Measurements from ENCODE around the gene PLK4.
"Not testable (repeated sequence)": the region's sequence is repeated elsewhere in the genome, so short reads cannot be mapped to it uniquely, and the experiment has no call there.

Gene PLK4

DNA sequence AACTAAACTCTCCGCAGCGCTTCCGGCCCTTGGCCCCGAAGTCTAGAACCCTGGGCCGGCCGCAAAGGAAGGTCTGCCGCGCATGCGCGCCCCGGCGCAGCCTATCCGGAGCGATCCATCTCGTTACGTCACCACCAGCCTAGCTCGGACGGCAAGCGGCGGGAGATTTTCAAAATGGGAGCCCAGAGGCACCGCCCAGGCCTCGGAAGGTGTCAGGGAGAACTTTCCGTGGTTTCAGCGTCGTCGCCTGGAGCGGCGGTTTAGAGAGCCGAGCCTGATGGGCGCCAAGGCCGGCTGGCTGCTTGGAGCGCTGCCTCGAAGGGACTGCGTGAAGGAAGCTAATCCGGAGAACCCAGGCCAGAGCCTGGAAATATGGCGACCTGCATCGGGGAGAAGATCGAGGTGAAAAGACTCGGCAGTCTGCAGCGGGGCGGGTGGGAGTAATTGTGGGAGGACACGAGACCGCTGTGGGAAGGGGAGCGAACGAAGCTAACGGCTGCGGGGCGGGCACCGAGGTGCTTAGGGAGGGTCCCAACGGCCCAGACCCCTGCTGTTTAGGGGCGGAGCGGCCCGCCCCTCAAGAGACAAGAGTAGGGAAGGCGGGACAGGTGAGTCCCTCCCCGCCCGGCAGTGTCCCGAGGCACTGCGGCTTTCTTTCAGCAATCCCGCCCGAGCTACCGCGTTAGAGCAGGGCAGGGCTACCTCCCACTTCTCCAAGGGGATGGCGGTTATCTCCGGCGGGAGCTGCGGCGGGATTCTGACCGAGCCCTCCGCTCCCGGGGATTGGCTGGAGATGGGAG lies at the start of gene PLK4:
TSS of gene PLK4 (plus strand) at position 131 of the 800 bp plus-strand sequence. CDS start at position 373, 242 bp downstream.
- peak; percentile 94 for DNase-seq

DNA sequence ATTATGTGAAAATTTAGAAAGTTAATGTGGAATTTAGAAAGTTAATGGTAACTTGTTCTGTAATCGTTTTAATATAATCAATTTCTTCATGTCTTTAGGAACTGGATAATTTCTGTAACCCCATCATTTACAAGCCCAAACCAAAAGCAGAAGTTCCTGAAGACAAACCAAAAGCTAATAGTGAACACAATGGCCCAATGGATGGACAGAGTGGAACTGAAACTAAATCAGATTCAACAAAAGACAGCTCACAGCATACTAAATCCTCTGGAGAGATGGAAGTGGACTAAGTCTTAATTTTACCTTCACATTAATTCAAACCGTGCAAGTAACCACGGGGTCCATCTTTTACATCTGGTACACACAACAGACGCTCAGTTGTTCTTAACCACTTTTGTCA lies 48.1 kb upstream of the PLK4 start:
- no peak for DNase-seq

DNA sequence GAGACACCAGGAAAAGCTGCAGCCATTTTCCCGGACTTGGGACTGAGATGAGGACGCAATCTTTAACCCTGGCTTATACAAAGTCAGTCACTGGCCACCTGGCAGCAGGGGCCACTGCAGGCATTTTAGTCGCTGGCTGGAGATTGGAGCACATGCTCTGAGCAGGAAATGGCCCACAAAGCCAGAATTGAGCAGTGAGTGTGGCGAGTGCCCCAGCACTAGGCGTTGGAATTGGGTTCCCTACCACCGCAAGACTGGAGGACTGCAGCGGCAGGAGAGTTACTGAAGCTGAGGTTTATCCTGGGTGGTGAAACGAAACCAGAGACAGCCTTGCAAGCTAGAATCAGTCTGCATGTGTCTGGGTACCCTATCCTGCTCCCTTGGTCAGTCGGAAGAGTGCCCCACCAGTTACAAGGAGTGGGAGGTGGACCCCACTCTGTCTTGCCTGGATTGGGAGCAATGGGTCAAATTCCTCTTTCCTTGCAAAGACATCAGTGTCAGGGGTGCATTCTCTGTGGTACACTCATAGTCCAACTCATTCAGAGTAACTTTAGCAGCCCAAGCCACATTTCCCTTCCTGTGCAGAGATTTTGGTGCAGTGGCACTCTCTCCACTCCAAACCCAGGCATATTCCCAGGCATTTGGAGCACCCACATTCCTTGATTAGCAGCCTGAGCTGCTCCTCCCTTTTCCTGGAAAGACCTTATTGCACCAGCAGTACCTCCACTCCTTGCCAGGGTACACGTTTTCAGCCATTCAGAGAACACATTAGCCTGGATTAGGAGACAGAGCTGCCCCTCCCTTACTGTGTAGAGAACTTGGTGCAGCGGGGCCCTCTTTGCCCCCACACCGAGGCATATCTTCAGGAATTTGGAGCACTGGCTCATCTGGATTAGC lies 36.7 kb upstream of the PLK4 start:
- DNase-seq = no peak

- DNase-seq = no peak
Observed at GRCh38 chr4:127844601-127845116, 36.0 kb upstream of the PLK4 start.

DNA sequence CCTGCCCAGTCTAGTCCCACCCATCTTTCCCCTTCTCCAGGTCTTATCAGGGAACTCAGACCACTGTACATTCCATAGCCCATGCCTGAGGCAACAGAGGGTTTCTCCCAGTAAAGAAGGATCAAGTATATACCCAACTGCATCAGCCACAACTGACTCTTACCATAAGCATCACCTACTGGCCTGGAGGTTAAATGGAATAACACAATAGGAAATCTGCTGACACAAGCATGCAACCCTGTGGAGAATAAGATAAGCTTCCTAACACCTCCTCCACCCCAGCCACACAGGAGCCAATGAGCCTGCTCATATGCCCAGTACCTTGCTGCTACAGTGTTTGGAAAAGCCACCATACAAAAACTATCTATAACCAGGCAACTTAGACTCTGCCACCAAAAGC lies 34.6 kb upstream of the PLK4 start:
- no peak for DNase-seq

DNA sequence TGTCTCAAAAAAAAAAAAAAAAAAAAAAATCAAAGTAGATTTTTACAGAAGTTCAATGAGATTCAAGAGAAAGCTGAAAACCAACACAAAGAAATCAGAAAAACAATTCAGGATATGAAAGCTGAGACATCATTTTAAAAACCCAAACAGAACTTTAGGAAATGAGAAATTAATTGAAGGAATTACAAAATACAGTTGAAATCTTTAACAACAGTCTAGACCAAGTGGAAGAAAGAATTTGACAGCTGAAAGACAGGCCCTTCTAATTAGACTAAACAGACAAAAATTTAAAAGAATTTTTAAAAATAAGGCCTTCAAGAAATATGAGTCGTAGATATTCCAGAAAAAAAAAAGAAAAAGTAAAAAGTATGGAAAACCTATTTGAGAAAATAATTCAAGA lies 33.9 kb upstream of the PLK4 start:
- no peak for DNase-seq

DNA sequence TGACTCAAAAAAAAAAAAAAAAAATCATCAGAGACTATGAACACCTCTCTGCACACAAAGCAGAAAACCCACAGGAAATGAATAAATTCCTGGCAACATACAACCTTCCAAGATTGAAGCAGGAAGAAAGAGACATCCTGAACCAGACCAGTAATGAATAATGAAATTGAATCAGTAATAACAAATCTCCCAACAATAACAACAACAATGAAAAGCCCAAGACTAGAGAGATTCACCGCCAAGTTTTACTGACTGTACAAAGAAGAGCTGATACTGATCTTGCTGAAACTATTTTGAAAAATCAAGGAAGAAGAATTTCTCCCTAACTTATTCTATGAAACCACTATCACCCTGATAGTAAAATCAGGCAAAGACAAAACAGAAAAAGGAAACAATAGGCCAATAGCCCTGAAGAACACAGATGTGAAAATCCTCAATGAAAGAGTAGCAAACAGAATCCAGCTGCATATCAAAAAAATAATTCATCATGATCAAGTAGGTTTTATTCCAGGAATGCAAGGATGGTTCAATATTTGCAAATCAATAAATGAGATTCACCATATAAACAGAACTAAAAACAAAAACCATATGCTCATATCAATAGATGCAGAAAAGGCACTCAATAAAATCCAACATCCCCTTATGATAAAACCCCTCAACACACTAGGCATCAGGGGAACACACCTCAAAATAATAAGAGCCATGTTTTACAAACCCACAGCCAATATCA lies 31.0 kb upstream of the PLK4 start:
- no peak for DNase-seq

DNA sequence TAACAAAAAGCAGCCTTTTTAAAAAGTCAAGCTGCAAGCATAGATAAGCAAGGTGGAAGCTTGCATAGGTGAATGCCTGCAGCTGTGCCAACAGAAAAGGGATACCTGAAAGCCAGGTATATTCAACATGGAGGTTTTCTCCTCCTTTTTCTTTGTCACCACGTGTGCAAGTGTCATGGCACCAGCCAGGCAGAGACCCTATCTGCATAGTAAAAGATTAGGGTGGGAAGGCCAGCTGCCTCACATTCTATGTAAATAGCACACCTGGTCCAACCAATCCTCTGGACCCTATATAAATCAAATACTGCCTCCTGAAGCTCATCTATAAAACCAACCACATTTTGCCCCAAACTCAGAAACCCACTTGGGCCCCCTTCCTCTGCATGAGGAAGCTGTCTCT lies 28.0 kb upstream of the PLK4 start:
- DNase-seq = no peak

DNA sequence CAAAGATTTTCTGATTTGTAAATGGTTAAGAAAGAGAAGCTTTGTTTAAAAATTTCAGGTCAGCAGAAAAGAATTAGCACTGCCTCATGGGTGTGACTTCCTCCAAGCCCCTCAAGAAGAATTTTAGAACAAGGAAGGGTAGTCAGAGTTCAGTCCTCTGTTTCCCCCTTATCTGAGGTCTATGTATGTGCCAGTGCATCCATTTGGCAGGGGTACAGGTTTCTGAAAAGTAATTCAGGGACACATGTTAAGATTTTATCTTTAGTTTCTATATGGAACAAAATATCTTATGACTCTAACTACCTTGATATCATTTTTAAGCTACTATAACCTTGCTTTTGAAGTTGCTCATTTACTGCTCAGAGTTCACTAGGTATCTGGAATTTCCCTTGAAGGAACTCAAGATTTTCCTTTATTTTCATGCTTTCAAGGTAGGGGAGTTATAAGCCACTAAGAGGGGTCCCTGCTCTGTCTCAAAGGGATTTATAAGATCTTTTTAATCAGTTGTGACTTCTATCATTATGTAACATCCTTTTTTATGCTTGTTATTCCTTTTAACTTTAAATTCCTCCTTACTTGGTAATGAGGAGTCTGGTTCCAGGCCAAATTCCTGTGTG lies 24.4 kb upstream of the PLK4 start:
- DNase-seq = no peak

- DNase-seq = no peak
Observed at GRCh38 chr4:127856813-127857447, 23.8 kb upstream of the PLK4 start.

DNA sequence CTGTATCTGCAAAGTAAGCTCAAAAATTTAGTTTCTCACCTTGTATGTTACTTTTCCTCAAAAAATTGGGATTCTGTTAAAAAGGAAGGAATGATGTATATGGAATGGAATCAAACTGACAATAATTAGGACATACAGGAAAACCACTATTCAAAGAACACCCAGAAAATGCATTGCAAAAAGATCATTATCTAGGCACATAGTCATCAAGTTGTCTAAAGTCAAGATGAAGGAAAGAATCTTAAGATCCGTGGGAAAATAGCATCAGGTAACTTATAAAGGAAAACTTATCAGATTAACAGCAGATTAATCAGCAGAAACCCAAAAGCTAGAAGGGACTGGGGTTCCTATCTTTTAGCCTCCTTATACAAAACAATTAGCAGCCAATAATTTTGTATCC lies 23.1 kb upstream of the PLK4 start:
- no peak for DNase-seq

GRCh38 chr4:127868196-127868595 lies 12.5 kb upstream of the PLK4 start:
- no peak for DNase-seq

DNA sequence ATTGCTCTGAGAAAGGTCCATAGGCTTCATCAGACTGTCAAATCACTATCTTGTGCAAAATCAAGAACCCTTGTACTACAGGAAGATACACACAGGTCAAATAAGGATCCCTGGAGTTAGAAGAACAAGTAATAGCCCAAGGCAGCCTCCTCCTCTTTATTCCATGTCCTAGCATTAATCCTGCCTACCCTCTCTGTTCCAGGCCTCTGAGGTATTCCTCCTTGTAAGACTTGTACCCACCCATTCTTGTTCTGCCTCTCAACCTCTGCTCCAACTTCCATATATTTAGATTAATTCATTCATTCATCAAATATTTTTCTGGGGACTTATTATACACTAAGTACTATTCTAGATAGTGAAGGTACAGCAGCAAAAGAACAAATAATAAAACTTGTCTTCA lies 10.4 kb upstream of the PLK4 start:
- DNase-seq = no peak

- no peak for DNase-seq
Observed at GRCh38 chr4:127870688-127871087, 10.0 kb upstream of the PLK4 start.

DNA sequence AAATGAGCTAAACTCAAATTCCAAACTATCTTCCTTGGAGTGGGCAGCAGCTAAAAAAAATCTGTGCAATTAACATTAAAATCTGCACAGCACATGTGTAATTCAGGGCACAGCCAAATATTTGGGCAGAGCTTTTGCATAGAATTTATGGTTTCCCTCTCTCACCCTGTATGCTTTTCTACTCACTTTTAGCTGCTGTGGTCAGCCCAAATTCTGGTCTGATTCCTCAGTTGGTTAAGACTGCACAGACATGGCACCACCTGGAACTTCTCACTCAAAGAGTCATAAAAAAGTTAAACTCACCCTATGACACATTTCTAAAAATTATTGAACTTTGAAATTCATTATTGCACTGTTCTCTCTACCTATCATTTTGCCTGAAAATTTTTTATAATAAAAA lies 4.9 kb upstream of the PLK4 start:
- DNase-seq = no peak

DNA sequence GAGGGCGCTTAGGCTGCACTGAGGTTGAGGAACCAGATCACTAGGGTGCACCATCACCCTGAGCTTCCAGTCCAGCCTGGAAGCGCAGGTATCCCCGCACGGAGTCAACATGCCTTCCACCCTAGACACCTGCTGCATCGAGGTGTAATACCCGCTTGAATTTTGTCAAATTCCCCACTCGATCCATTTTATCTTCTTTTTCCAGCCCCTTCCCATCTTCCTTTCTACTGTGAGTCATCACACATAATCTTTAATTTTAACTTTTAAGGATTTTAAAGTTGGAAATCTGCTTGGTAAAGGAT lies 821 bp downstream of the PLK4 start:
- DNase-seq = no peak

- DNase-seq = no peak
Observed at GRCh38 chr4:127888559-127888958, 7.9 kb downstream of the PLK4 start.

DNA sequence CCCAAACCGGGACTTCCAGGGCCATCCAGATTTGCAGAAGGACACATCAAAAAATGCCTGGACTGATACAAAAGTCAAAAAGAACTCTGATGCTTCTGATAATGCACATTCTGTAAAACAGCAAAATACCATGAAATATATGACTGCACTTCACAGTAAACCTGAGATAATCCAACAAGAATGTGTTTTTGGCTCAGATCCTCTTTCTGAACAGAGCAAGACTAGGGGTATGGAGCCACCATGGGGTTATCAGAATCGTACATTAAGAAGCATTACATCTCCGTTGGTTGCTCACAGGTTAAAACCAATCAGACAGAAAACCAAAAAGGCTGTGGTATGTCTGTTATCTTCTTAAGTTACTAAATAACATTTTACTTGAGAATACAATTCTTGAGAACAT lies 9.2 kb downstream of the PLK4 start:
- no peak for DNase-seq

GRCh38 chr4:127896069-127896468 lies 15.4 kb downstream of the PLK4 start:
- no peak for DNase-seq

DNA sequence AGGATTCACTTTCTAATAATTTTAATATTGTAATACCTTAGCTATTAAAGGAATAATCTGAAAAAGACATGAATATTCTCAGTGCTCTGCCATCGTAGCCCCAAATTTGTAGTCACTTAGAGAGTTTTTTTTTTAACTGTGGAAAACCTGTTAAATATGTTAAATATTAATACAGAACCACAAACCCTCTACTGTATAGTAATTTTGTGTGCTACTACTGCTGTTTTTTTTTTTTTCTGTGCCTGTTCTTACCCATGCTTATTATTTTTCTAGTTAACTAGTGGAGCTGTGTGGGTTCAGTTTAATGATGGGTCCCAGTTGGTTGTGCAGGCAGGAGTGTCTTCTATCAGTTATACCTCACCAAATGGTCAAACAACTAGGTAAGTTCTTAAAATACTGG lies 15.8 kb downstream of the PLK4 start:
- no peak for DNase-seq

- DNase-seq = not testable (repeated sequence)
Observed at GRCh38 chr4:127899682-127900081, 19.0 kb downstream of the PLK4 start.

DNA sequence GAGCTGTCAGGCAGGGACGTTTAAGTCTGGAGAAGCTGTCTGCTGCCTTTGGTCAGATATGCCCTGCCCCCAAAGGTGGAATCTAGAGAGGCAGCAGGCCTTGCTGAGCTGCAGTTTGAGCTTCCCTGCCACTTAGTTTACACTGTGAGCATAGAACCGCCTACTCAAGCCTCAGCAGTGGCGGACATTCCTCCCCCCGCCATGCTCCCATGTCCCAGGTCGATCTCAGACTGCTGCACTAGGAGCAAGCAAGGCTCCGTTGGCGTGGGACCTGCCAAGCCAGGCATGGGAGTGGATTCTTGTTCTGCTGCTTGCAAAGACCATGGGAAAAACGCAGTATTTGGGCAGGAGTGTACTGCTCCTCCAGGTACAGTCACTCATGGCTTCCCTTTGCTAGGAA lies 24.3 kb downstream of the PLK4 start:
- DNase-seq = no peak

DNA sequence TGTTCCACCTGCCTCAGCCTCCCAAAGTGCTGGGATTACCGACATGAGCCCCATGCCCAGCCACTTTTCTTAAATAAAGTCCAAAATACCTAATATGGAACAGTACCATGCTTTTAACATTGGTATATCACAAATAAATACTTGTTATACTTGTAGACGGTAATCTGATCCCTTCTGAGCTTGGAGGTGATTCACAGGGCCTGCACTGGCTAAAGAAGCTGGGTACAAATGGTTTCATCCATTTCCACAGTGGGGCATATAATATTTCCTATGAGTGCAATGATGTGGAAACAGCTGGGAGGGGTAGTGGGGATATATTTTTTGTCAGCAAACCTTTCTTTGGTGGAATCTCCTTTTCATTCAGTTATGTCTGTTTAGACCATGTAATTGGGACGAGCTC lies 35.8 kb downstream of the PLK4 start:
- DNase-seq = no peak

All from NCI-H345 (cell line).